Nephron (organoid): ENCODE data around the gene GPR18.

Experiments used
- H3K27ac Mint-ChIP-seq, 3 experiments: 2 replicates each; pipeline ENCODE4 v1.8.0; 2020; ENCODE audit warnings: mixed read lengths in 3 of 3, mild to moderate bottlenecking in 2 of 3, moderate library complexity in 1 of 3
- H3K27me3 Mint-ChIP-seq: 2 replicates; pipeline ENCODE4 v1.8.0; 2021; ENCODE audit warnings: low read depth, mild to moderate bottlenecking, moderate library complexity, mixed read lengths
- H3K36me3 Mint-ChIP-seq: 2 replicates; pipeline ENCODE4 v1.8.0; 2020; ENCODE audit warnings: low read depth, mixed read lengths
- H3K4me1 Mint-ChIP-seq: 2 replicates; pipeline ENCODE4 v1.8.0; 2020; ENCODE audit warnings: mixed read lengths
- H3K4me3 Mint-ChIP-seq, 3 experiments: 2 replicates each; pipeline ENCODE4 v1.8.0; 2020; ENCODE audit warnings: mild to moderate bottlenecking in 3 of 3, mixed read lengths in 3 of 3, moderate library complexity in 2 of 3
- H3K9me3 Mint-ChIP-seq: 2 replicates; pipeline ENCODE4 v1.8.0; 2020; ENCODE audit warnings: mixed read lengths
- CTCF ChIP-seq, 3 experiments: fragments of 200-600 bp; sonication (generic); IDR thresholded peaks; one replicate each; pipeline ENCODE4 v1.5.0; 2021; ENCODE audit warnings: antibody characterized with exemption in 3 of 3; ENCODE audit not compliant: unreplicated experiment in 3 of 3

GPR18 gene

GRCh38 chr13:99220199-99220935, 37.8 kb downstream of the GPR18 start:
- peaks cover 16% of the 10 kb centered on the region for H3K4me1 Mint-ChIP-seq
- peaks cover 31% of the 10 kb centered on the region for H3K36me3 Mint-ChIP-seq
- H3K27ac Mint-ChIP-seq = no peak overlapping the region
- no peak for TF ChIP-seq CTCF (IDR thresholded peaks at IDR 0.05; ENCODE audit: unreplicated experiment in 3 of 3)
- H3K4me3 Mint-ChIP-seq = no peak overlapping the region
- H3K27me3 Mint-ChIP-seq = no peaks in the 10 kb centered on the region
- H3K9me3 Mint-ChIP-seq = peaks cover 11% of the 10 kb centered on the region

DNA sequence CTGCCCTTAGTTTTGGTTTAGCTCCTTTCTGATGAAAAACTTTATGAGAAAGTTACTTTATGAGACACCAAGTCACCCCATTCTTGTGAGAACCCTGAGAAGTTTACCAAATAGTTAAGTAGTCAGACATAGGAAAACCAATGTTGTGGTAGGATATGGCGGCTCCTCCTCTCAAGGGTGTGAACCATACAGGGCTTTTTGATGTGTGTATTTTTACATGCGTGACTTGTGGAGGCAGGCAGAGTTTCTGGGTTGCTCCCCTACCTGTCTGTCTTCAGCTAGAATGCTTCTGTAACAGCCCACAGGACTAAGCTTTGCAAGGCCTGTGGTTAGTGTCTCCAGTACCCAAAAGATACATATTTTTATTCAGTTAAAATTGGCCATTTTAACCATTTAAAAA, 39.2 kb downstream of the GPR18 start:
- Mint-ChIP-seq H3K36me3 (peaks cover 30% of the 10 kb centered on the region), H3K27me3 (no peaks in the 10 kb centered on the region), H3K4me1 (peaks cover 28% of the 10 kb centered on the region), H3K27ac (no peak overlapping the region), H3K4me3 (no peak overlapping the region), H3K9me3 (peaks cover 11% of the 10 kb centered on the region)
- no peak for TF ChIP-seq CTCF (IDR thresholded peaks at IDR 0.05; ENCODE audit: unreplicated experiment in 3 of 3)

DNA sequence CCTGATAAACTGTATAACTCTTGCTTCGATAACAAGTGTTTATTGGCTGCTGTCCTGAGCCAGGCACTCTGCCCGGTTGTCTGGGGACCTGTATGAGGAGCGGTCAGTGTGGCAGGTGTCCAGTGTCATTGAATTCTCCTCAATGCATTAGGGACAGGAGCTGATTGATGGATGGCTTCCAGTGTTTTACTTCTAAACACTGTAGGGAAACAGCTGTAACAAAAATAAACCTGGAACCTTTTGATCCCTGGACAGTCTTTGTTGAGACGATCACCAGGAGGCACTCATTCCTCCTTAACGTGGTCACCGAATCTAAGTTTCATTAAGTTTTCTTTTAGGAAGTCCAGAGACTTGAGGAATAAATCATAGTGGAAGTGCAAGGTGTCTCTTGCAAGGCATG, 39.6 kb downstream of the GPR18 start:
- peaks cover 8% of the 10 kb centered on the region for H3K9me3 Mint-ChIP-seq
- peak overlapping the region in 2 of 3 experiments; percentile 37 to 49 for H3K27ac Mint-ChIP-seq
- no peak for TF ChIP-seq CTCF (IDR thresholded peaks at IDR 0.05; ENCODE audit: unreplicated experiment in 3 of 3)
- no peaks in the 10 kb centered on the region for H3K27me3 Mint-ChIP-seq
- peaks cover 27% of the 10 kb centered on the region for H3K36me3 Mint-ChIP-seq
- no peak overlapping the region for H3K4me3 Mint-ChIP-seq
- peaks cover 28% of the 10 kb centered on the region for H3K4me1 Mint-ChIP-seq

DNA sequence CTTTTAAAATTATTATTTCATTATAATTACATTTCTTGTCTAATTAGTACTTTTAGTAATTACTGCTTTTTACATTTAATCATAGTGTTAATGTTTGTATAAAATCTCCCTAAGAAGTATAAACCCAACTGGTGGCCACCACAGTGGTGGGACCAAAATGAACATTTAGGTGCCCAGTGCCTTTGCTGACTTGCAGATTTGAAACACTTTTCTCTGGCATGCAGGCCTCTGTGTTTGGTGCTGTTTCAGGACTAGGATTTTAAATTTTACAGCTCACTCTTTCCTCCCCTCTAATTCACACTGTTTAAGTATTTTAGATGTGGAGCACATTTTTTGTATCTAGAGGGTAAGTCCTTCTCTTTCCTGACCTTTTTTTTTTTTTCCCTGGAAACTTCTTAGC, 40.1 kb downstream of the GPR18 start:
- H3K27me3 Mint-ChIP-seq = no peaks in the 10 kb centered on the region
- peaks cover 23% of the 10 kb centered on the region for H3K36me3 Mint-ChIP-seq
- H3K27ac Mint-ChIP-seq = peak overlapping the region in 2 of 3 experiments; percentile 37 to 49
- no peak for TF ChIP-seq CTCF (IDR thresholded peaks at IDR 0.05; ENCODE audit: unreplicated experiment in 3 of 3)
- peaks cover 7% of the 10 kb centered on the region for H3K9me3 Mint-ChIP-seq
- peaks cover 28% of the 10 kb centered on the region for H3K4me1 Mint-ChIP-seq
- no peak overlapping the region for H3K4me3 Mint-ChIP-seq

- no peak overlapping the region for H3K27ac Mint-ChIP-seq
- no peak for TF ChIP-seq CTCF (IDR thresholded peaks at IDR 0.05; ENCODE audit: unreplicated experiment in 3 of 3)
- no peaks in the 10 kb centered on the region for H3K27me3 Mint-ChIP-seq
- H3K9me3 Mint-ChIP-seq = peaks cover 7% of the 10 kb centered on the region
- H3K4me3 Mint-ChIP-seq = no peak overlapping the region
- H3K4me1 Mint-ChIP-seq = peaks cover 28% of the 10 kb centered on the region
- peaks cover 18% of the 10 kb centered on the region for H3K36me3 Mint-ChIP-seq
These were observed 40.6 kb downstream of the GPR18 start for GRCh38 chr13:99217461-99218110.
